Endothelial cell of umbilical vein (primary cell): Measurements from ENCODE around the gene MAP1LC3B.

Experiments used
- EZH2 ChIP-seq: IDR thresholded peaks from 2 replicates; pipeline ENCODE4 v1.6.1; 2012; ENCODE audit warnings: borderline replicate concordance, low read depth, mild to moderate bottlenecking, moderate library complexity, low read length, inconsistent platforms; ENCODE audit not compliant: severe bottlenecking
- FOS ChIP-seq: IDR thresholded peaks from 2 replicates; pipeline ENCODE4 v1.6.1; 2011; ENCODE audit warnings: mild to moderate bottlenecking, low read length, moderate library complexity, borderline replicate concordance; ENCODE audit not compliant: insufficient read depth
- GATA2 ChIP-seq: IDR thresholded peaks from 2 replicates; pipeline ENCODE4 v1.7.0; 2011; ENCODE audit warnings: low read depth, mild to moderate bottlenecking, moderate library complexity, mixed read lengths, low read length; ENCODE audit not compliant: insufficient read length, insufficient read depth
- JUN ChIP-seq: IDR thresholded peaks from 2 replicates; pipeline ENCODE4 v1.6.1; 2011; ENCODE audit warnings: borderline replicate concordance, low read depth; ENCODE audit not compliant: insufficient read length, insufficient read depth
- MYC ChIP-seq: IDR thresholded peaks from one replicate; pipeline ENCODE4 v1.6.1; 2011; ENCODE audit warnings: mild to moderate bottlenecking, low read depth, low read length
- POLR2A ChIP-seq: IDR thresholded peaks from 2 replicates; pipeline ENCODE4 v1.6.1; 2012; ENCODE audit warnings: low read depth, mild to moderate bottlenecking, control low read depth, low read length
- POLR2AphosphoS5 ChIP-seq: IDR thresholded peaks from 2 replicates; pipeline ENCODE4 v1.6.1; 2012; ENCODE audit warnings: low read depth, mild to moderate bottlenecking, control low read depth, low read length, moderate library complexity; ENCODE audit not compliant: insufficient read depth
- TF ChIP-seq, protein P1 (sequence below), 2 donors: IDR thresholded peaks; 1 replicate in 1 of 2; 2 replicates in 1 of 2; pipeline ENCODE4 v1.5.1; 2011; ENCODE audit warnings: low read length in 2 of 2, mild to moderate bottlenecking in 2 of 2, moderate library complexity in 2 of 2, control low read depth in 1 of 2, inconsistent platforms in 1 of 2, low read depth in 1 of 2; ENCODE audit not compliant: insufficient read depth in 1 of 2; ENCODE audit errors: extremely low read depth in 1 of 2
- TF ChIP-seq, protein P2 (sequence below): IDR thresholded peaks from 2 replicates; pipeline ENCODE4 v1.6.1; 2011; ENCODE audit not compliant: insufficient read depth, insufficient read length

- TF ChIP-seq, protein P1, sequence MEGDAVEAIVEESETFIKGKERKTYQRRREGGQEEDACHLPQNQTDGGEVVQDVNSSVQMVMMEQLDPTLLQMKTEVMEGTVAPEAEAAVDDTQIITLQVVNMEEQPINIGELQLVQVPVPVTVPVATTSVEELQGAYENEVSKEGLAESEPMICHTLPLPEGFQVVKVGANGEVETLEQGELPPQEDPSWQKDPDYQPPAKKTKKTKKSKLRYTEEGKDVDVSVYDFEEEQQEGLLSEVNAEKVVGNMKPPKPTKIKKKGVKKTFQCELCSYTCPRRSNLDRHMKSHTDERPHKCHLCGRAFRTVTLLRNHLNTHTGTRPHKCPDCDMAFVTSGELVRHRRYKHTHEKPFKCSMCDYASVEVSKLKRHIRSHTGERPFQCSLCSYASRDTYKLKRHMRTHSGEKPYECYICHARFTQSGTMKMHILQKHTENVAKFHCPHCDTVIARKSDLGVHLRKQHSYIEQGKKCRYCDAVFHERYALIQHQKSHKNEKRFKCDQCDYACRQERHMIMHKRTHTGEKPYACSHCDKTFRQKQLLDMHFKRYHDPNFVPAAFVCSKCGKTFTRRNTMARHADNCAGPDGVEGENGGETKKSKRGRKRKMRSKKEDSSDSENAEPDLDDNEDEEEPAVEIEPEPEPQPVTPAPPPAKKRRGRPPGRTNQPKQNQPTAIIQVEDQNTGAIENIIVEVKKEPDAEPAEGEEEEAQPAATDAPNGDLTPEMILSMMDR (IDR thresholded peaks at IDR 0.05; ENCODE audit: extremely low read depth in 1 of 2, insufficient read depth in 1 of 2, low read depth in 1 of 2, low read length in 2 of 2): no peak
- TF ChIP-seq POLR2A (no peak), EZH2 (no peak), MYC (no peak), JUN (no peak), POLR2AphosphoS5 (no peak), GATA2 (no peak), FOS (no peak)
- TF ChIP-seq, protein P2, sequence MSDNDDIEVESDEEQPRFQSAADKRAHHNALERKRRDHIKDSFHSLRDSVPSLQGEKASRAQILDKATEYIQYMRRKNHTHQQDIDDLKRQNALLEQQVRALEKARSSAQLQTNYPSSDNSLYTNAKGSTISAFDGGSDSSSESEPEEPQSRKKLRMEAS: no peak
Observed at GRCh38 chr16:87406495-87407088, 14.5 kb downstream of the MAP1LC3B start.
